Endodermal cell (in vitro differentiated cells): ENCODE measurements around the gene GDF10. TPM values are rescaled to one million over a fixed set of nuclear protein-coding genes. Genes with fewer than 3 reads are reported as not detected.

ENCODE experiments used
- DNase-seq: peaks from one replicate; pipeline ENCODE4 v3.0.0-alpha.2; 2017
- H3K27ac ChIP-seq: 2 replicates; pipeline ENCODE4 v1.5.1; 2013; ENCODE audit warnings: mild to moderate bottlenecking, low read depth, low read length, moderate library complexity
- H3K27me3 ChIP-seq: 2 replicates; pipeline ENCODE4 v1.6.1; 2013; ENCODE audit warnings: mild to moderate bottlenecking, low read length, moderate library complexity; ENCODE audit not compliant: insufficient read depth, control insufficient read depth, poor library complexity, severe bottlenecking
- H3K36me3 ChIP-seq: 2 replicates; pipeline ENCODE4 v1.7.0; 2013; ENCODE audit warnings: mild to moderate bottlenecking, low read length, moderate library complexity; ENCODE audit not compliant: control insufficient read depth, insufficient read depth
- H3K4me1 ChIP-seq: one replicate; pipeline ENCODE4 v1.7.0; 2013; ENCODE audit warnings: low read length; ENCODE audit not compliant: control insufficient read depth, insufficient read depth
- H3K4me3 ChIP-seq: 2 replicates; pipeline ENCODE4 v1.5.1; 2013; ENCODE audit warnings: mild to moderate bottlenecking, low read length, moderate library complexity
- H3K9ac ChIP-seq: 2 replicates; pipeline ENCODE4 v1.6.1; 2013; ENCODE audit warnings: mild to moderate bottlenecking, low read length, moderate library complexity; ENCODE audit not compliant: poor library complexity, severe bottlenecking; ENCODE audit errors: extremely low read depth
- H3K9me3 ChIP-seq: 2 replicates; pipeline ENCODE4 v1.6.1; 2013; ENCODE audit warnings: mild to moderate bottlenecking, low read length, moderate library complexity; ENCODE audit not compliant: control insufficient read depth
- H3K27ac Mint-ChIP-seq: 2 replicates; pipeline ENCODE4 v1.8.0; 2020; ENCODE audit warnings: mixed read lengths
- H3K27me3 Mint-ChIP-seq: 2 replicates; pipeline ENCODE4 v1.8.0; 2021; ENCODE audit warnings: mild to moderate bottlenecking, mixed read lengths; ENCODE audit not compliant: insufficient read depth
- H3K36me3 Mint-ChIP-seq: 2 replicates; pipeline ENCODE4 v1.8.0; 2020; ENCODE audit warnings: low read depth, mixed read lengths
- H3K4me1 Mint-ChIP-seq: 2 replicates; pipeline ENCODE4 v1.8.0; 2020; ENCODE audit warnings: mixed read lengths
- H3K4me3 Mint-ChIP-seq: 2 replicates; pipeline ENCODE4 v1.8.0; 2020; ENCODE audit warnings: mild to moderate bottlenecking, moderate library complexity, mixed read lengths
- H3K9me3 Mint-ChIP-seq: 2 replicates; pipeline ENCODE4 v1.8.0; 2020; ENCODE audit warnings: mild to moderate bottlenecking, mixed read lengths
- CTCF ChIP-seq: fragments of 200-600 bp; sonication (generic); conservative IDR thresholded peaks from 2 replicates; pipeline ENCODE4 v1.5.0; 2021; ENCODE audit warnings: antibody characterized with exemption, mild to moderate bottlenecking
- WGBS, 2 experiments: methylation state at CpG; one replicate each; pipeline versions ENCODE4 v1.1.5 to v1.1.7; 2013; ENCODE audit warnings: missing lambda C conversion rate in 2 of 2, mixed read lengths in 1 of 2; ENCODE audit not compliant: insufficient coverage in 1 of 2, insufficient read length in 1 of 2; 5-methylcytosine and 5-hydroxymethylcytosine counted together
- total RNA-seq, 2 donors: library from RNA; stranded (reverse); fragmentation: NEBNext Ultra II Directional in 1 of 2; extraction: Animal tissue kit (Norgen Biotek cat#: 25700) in 1 of 2; gene quantifications; 2 replicates in 1 of 2; 3 replicates in 1 of 2; pipeline ENCODE4 v1.2.1, GENCODE V29; 2021

GDF10 gene
- total RNA-seq, 2 donors from 2014 or later = not detected

DNA sequence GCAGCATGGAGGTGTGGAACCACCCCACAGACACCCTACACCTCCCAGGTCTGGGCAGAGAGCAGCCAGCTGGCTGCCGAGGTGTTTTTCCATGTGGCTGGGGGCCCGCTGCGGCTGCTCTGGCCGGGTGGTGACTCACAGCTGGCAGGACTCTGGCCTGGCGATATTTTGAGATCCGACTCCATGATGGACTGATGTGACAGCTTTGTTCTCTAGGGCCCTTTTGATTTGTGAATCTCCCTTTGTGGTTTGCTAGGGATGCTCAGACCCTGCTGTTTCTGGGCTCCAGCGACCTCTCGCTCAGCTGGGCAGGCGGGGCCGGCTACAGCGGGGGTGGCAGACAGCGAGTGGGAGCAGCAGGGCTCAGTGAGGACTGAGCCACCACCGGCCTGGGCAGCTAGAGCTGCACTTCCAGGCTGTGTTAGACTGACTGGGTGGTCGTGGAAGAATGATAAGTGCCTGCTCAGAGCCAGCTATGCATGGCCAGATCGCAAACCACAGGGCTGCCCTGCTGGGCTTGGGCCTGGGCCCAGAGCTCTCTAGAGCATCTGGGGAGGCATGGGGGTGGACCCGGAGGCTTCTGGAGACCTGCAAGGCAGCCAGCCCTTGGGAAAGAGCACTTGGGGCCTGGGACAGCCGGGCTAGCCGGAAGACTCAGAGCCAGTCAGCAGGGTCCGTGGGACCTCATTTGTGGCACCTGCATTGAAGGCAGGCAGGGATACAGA is 46.2 kb upstream of the GDF10 start:
- peak; percentile 39 for DNase-seq
- no peak overlapping the region for H3K4me3 ChIP-seq
- H3K4me1 ChIP-seq = peaks cover 6% of the 10 kb centered on the region
- Mint-ChIP-seq H3K27ac (peak overlapping the region; percentile 78), H3K36me3 (no peaks in the 10 kb centered on the region), H3K27me3 (peaks cover 5% of the 10 kb centered on the region), H3K4me3 (no peak overlapping the region), H3K4me1 (no peaks in the 10 kb centered on the region), H3K9me3 (no peaks in the 10 kb centered on the region)
- no peak overlapping the region for H3K9ac ChIP-seq
- TF ChIP-seq CTCF = no peak
- no peaks in the 10 kb centered on the region for H3K27me3 ChIP-seq
- no peaks in the 10 kb centered on the region for H3K9me3 ChIP-seq
- H3K27ac ChIP-seq = no peak overlapping the region
- no peaks in the 10 kb centered on the region for H3K36me3 ChIP-seq
- WGBS, 2 experiments = 75 to 89% methylated on average over 13 to 19 of the region's 19 CpGs

DNA sequence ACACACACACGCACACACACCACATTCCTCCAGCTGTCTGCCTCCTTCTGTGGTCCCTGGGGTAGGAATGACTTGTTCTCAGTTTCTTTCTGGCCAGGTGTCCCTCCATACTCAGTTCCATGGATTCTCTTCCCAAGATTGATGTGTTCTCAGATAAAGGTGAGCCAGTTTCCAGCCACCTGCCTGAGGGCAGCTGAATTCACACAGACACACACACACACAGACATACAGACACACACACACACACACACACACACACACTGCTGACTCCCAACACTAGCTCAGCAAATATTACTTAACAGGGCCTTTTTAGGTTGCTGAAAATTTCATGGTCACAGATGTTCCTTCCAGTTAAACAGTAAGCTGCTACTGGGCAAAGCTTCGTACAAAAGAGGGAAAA is 45.4 kb upstream of the GDF10 start:
- Histone ChIP-seq H3K4me3 (no peak overlapping the region), H3K9ac (no peak overlapping the region), H3K27me3 (no peaks in the 10 kb centered on the region), H3K9me3 (no peaks in the 10 kb centered on the region), H3K27ac (no peak overlapping the region), H3K4me1 (peaks cover 8% of the 10 kb centered on the region), H3K36me3 (no peaks in the 10 kb centered on the region)
- 93 to 100% methylated on average over 1 to 2 of the region's 2 CpGs for WGBS, 2 experiments
- no peaks in the 10 kb centered on the region for H3K4me1 Mint-ChIP-seq
- H3K27ac Mint-ChIP-seq = no peak overlapping the region
- no peak for TF ChIP-seq CTCF
- H3K9me3 Mint-ChIP-seq = no peaks in the 10 kb centered on the region
- H3K27me3 Mint-ChIP-seq = no peaks in the 10 kb centered on the region
- DNase-seq = peak; percentile 22
- H3K4me3 Mint-ChIP-seq = no peak overlapping the region
- no peaks in the 10 kb centered on the region for H3K36me3 Mint-ChIP-seq

- peak; percentile 26 for DNase-seq
Measured at GRCh38 chr10:47255033-47255813, 44.8 kb upstream of the GDF10 start.

More at GRCh38 chr10:47255033-47255813, 44.8 kb upstream of the GDF10 start:
- H3K27ac Mint-ChIP-seq = no peak overlapping the region
- Histone ChIP-seq H3K9ac (no peak overlapping the region), H3K27ac (no peak overlapping the region), H3K9me3 (no peaks in the 10 kb centered on the region), H3K27me3 (no peaks in the 10 kb centered on the region), H3K4me1 (peaks cover 9% of the 10 kb centered on the region), H3K36me3 (no peaks in the 10 kb centered on the region), H3K4me3 (no peak overlapping the region)
- H3K27me3 Mint-ChIP-seq = no peaks in the 10 kb centered on the region
- no peak for TF ChIP-seq CTCF
- no peak overlapping the region for H3K4me3 Mint-ChIP-seq
- WGBS, 2 experiments = 91 to 93% methylated on average over 8 to 10 of the region's 10 CpGs
- no peaks in the 10 kb centered on the region for H3K4me1 Mint-ChIP-seq
- H3K36me3 Mint-ChIP-seq = no peaks in the 10 kb centered on the region
- H3K9me3 Mint-ChIP-seq = no peaks in the 10 kb centered on the region
